ENCODE measurements around the gene CAMSAP2.

The CAMSAP2 gene

DNA sequence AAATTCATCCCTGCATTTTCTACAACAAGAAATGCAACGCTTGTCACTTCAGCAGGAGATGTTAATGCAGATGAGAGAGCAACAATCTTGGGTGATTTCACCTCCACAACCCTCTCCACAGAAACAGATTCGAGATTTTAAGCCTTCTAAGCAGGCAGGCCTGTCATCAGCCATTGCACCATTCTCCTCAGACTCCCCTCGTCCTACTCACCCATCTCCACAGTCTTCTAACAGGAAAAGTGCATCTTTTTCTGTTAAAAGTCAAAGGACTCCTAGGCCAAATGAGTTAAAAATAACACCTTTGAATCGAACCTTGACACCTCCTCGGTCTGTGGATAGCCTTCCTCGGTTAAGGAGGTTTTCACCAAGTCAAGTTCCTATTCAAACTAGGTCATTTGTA lies 110.7 kb downstream of the CAMSAP2 start:
- DNase-seq, result no peak

DNA sequence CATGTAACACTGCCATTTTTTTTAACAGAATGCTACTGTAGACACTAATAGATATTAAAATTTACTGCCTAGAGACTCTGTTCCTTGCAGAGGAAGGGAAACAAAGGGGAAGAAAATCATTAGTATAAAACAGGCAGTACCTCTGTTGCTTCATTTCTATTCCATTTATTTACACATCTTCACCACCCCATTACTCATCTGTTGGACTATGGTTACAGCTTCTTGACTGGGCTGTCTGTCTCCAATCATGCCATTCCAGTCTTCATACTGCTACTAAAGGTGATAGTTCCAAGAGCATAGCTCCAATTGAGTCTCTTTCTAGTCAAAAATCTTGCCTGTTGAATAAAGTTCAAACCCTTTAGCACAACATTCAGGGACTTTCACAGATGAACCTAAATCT lies 111.9 kb downstream of the CAMSAP2 start:
- DNase-seq, result no peak

DNA sequence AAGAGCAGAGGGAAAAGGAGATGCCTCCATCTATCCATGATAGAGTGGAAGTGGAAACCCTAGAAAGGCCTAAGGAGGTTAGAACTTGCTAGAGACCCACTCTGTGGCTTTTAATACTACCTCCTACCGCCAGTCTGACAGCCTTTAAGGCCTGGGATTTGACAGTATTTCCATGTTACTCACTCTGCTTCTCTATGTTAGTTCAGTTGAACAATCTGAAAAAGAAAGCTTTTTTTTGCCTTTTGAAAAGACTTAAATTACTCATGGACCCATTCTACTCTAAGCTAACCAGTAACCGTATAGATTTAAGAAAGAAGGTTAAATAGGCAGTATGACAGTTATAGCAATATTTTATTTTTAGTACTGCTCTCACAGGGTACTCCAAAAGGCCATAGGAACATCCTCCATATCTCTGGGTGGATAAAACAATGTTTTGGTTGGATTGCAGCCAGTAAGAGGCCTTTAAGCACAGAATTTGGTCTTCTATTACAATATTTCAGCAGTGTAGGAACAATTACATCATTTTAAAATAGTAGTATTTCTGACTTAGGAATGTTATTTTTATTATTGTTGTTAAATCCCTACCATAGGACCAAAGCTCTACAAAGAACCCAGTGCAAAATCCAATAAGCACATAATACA lies 118.1 kb downstream of the CAMSAP2 start:
- no peak for DNase-seq

DNA sequence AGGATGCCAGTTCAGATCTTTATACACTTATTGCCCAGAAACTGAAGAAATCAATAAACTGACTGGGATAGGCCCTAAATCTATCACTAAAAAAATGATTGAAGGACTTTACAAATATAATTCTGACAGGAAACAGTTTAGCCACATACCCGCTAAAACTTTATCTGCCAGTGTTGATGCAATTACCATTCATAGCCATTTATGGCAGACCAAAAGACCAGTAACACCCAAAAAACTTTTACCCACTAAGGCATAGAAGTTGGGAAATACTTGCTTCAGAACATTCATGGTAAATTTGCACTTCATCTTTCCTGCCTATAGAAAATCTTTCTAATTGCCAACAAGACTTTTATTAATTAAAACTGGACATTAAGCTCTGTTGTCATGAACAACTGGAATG lies 119.1 kb downstream of the CAMSAP2 start:
- DNase-seq, result no peak

DNA sequence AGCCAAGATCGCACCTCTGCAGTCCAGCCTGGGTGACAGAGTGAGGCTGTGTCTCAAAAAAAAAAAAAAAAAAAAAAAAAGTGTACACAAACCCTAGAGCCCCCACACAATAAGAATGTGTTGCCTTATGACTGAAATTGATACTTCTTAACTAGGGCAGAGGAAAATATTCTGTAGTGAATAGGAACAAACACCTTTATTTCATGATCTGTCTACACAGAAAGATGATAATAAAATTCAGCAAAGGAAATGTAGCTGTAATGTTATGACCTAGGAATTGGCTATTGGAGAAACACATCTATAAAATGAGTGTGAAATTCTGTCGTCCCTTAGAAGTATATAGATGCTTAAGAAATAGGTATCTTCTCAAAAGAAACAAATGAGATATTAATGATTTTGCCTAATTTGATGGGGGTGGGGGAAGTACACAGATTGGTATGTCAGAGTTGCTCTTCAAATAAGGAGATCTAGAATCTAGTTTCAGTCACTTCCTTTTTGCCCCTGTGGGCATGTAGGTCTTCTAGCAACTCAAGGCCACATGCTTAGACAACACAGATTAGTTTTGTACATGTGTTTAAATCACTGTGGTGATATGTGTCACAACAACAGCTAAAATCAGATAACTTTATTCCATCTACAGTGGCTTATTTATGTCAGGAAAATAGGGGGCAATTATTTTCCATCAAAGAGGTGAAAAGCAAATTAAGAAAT lies 123.4 kb downstream of the CAMSAP2 start:
- DNase-seq, result no peak

DNA sequence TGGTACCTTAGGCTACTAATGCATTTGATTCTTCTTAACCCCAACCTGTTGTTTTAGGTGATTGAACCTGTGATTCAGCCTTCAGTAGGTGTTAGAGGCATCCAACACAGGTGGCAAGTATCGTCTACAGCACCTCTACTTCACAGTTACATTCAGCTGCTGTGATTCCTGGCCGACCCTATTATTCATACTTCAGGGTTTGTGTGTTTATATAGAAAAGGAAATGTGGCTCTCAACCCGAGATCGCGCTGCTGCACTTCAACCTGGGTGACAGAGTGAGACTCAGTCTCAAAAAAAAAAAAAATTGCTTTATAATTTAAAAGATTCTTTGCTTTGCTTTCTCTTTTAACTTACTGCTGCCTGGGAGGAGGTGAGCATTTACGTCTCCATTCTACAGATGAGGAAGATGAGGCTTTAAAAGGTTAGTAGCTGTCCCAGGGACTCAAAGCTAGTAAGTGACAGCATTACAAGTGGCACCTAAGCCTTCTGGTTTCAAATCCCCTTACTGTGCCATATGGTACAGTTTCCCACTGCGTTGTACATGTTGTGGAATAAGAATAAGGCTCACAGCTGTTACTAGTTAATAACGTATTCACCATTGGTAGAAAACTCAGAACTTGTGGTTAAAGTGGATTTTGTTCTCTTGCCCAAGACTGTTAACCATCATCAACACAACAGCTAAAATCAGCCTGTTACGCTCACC lies 124.2 kb downstream of the CAMSAP2 start:
- no peak for DNase-seq

DNA sequence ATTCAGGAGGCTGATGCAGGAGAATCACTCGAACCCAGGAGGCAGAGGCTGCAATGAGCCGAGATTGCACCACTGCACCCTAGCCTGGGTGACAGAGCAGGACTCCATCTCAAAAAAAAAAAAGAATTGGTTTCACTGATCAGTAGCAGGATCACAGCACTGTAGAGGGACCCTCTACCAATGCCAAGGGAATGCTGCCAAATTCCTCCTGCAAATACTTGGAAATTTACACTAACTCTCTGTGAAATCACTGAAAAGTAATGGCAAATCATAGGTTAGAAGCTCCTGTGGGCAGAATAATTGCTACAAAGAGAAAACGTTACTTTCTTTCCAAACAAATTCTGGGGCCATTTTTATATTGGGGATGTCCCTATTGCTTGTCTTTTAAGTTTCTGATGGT lies 127.4 kb downstream of the CAMSAP2 start:
- no peak for DNase-seq

DNA sequence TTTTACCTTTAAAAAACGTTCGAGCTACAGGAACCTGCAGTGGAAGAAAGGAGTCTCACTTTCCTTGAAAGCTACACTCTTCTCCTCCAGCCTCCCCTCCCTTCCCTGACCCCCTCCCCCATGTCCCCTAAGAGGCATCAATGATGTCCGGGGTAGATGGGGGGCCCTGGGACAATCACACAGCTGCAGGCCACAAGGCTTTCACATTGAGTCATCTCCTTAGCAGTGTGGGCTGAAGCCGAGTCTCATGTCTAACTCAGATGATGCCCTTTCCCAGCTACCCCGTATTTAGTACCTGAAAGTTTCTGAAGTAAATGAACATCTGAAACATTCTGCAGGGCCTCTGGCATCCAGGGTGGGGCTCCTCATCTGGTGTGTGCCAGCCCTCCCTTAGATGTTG lies 127.8 kb downstream of the CAMSAP2 start:
- no peak for DNase-seq

DNA sequence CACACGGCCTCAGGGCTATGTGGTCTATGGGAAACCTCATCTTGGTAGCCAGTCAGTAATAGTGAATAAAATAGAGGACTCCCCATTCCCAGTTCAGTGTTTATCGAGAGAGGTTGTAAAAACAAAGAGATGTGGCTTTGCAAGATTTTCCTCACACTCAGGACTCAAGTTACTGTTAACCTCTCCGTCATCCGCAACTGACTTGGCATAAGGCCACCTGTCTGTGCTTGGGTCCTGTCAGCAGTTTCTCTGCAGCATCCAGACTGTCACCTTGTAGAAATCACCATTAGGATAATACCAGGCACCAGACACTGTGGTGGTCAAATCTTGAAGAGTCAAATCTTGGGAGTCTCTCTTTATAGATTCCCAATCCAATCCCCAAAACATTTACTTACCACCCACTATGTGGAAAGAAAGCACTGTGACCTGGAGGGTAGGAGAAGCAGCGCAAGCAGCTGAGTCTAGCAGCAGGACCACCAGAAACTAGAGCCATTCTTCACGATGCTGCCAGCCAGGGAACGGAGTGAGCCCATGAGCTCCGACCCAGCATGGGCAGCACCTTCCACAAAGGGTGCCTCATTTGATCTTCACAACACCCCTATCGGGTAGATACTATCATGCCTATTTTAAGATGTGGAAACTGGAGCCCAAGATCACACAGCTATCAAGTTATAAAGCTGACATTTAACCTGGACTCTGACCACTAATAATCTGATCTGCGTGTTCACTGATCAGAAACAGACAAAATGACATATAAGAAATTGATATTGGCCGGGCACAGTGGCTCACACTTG lies 128.5 kb downstream of the CAMSAP2 start:
- no peak for DNase-seq

DNA sequence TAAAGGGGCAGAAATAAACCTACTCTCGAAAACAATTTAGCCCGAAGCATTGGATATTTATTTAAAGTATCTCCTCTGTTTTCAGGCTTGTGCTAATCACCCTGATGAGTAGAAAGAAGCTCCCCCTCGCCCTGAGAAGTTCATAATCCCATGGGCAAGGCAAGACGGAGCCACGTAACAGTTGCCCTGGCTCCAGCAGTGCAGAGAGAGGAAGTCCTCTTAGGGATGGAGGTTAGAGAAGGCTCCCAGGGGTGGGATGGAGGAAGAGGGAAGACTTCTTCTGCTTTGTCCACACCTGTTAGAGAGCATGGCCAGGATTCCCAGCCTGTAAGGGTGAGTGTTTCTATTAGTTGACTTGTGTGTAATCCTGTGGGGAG lies 130.7 kb downstream of the CAMSAP2 start:
- DNase-seq, result no peak

DNA sequence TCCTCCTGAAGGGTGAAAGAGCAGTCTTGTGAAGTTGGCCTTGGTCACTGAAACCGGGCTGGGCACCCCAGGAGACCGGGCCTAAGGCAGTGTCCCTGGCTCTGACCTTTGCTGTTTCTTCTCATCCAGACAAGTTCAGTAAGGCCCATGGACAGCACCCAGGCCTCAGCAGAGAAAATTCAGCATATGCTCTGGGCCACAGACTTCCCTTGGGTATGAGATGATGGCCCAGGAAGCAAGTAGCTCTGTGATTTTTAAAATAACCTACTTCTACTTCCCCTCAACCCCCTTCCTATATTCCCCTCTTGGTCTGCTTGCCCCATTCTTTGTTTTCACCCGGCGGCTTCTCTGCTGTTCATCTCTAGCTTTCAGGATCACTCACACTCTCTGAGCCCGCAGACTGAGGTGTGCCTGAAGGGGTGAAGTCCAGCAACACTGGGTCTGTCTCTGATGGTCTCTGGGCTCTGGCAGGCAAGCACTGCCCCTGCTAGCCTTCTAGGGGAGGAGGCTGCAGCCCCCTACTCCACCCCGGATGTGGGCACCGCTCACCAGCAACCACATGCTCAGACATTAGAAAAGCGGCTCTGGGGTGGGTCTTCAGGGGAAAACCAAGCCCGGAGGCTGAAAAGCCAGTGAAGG lies 131.2 kb downstream of the CAMSAP2 start:
- no peak for DNase-seq

DNA sequence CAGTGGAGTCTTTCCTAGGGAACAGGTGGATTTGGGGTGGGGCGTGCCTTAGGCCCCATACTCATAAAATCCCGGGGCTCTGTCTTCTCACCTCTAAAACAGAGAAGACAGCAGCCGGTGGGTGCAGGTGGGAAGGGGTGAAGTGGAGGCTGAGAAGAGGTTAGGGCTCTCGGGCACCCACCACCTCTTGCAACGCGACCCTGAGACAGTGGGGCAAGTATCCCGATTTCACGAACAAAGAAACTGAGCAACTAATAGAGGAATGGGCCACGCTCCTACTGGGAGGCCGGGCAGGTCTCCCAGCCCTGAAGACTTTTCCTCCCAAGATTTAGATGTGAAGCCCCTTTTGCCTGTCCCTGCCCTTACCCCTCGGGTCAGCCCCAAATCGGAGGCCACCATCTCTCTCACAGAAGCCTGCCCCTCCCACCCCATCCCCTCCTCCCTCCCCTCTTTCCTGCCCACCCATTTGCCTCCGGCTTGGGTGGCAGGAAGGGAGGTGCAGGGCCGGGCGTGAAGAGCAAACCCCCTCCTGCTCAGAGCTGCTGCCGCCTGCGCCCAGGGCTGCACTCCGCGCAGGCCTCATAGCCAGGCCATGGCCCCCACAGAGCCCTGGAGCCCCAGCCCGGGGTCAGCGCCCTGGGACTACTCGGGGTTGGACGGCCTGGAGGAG lies 133.9 kb downstream of the CAMSAP2 start, which contains the start of gene GPR25:
GPR25 (plus strand) TSS at position 536 of the 670 bp plus-strand sequence; CDS start at position 593, 57 bp downstream.
- no peak for DNase-seq

DNA sequence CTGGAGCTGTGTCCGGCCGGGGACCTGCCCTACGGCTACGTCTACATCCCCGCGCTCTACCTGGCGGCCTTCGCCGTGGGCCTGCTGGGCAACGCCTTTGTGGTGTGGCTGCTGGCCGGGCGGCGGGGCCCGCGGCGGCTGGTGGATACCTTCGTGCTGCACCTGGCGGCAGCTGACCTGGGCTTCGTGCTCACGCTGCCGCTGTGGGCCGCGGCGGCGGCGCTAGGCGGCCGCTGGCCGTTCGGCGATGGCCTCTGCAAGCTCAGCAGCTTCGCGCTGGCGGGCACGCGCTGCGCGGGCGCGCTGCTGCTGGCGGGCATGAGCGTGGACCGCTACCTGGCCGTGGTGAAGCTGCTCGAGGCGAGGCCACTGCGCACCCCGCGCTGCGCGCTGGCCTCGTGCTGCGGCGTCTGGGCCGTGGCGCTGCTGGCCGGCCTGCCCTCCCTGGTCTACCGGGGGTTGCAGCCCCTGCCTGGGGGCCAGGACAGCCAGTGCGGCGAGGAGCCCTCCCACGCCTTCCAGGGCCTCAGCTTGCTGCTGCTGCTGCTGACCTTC lies 134.5 kb downstream of the CAMSAP2 start:
- peak; percentile 83 for DNase-seq

DNA sequence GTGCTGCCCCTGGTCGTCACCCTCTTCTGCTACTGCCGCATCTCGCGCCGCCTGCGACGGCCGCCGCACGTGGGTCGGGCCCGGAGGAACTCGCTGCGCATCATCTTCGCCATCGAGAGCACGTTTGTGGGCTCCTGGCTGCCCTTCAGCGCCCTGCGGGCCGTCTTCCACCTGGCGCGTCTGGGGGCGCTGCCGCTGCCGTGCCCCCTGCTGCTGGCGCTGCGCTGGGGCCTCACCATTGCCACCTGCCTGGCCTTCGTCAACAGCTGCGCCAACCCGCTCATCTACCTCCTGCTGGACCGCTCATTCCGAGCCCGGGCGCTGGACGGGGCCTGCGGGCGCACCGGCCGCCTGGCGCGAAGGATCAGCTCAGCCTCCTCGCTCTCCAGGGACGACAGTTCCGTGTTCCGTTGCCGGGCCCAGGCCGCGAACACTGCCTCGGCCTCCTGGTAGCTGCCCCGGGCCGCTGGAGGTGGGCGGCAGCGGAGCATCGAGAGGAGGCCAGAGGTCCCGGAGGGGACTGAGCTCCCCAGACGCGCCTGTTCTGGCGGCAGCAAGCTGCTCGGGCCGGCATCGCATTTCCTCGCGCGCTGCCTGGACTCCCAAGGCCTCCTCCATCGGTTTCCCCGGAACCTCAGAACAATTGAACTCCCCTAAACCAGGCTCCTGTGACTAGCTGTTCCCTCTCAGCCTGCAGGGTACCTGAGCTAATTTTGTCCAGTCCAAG lies 135.1 kb downstream of the CAMSAP2 start:
- DNase-seq, result peak; percentile 84

DNA sequence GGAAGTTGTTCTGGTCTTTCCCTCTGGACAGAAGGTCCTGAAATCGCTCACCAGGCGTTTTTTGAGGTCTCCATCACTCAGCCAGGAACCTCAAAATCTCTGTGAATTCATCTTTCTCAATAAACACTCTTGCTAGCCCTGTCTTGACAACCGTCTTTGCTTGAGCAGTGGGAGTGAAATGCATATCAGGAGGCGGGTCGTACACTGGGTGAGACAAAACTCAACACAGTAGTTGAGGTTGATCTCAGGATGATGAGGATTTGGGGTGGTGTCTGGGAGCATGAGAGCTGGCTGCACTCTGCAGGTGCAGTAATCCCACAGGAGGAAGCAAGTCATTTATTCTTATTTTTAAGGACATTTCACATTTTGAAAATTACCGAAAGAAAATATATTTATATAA lies 136.0 kb downstream of the CAMSAP2 start:
- no peak for DNase-seq

DNA sequence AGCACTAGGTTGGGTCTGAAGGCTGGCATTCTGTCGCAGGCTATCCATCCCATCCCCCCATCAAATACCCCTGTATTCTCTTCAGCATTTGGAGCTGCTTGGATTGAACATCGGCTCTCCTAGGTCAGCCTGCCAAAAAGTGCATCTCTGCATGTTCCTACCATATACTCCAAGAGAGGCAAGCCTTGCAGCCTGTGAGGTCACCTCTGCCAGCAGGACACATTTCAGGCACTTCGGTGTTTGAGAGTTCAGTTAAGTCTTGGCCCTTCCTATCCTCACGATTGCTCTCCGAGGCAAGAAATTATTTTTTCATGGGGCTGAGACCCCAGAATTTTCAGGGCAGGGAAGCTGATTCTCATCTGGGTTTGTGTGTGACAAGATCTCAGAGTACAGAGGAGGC lies 136.7 kb downstream of the CAMSAP2 start:
- DNase-seq, result no peak

DNA sequence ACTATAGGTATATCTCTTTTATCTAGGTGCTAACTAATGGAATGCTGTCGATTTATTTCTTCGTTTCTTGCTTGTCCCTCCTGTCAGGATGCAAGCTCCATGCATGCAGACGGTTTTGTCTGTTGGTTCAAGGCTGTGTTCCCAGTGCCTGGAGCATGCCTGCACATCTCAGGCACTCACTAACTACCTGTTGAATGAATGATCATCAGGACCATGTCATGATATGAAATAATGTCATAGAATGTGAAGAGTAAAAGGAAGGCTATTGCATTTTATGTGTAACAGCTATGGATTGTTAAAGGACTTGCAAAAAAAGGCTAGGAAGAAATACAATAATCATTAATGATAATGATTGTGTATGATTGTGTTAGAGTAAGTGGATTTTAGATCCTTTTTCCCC lies 138.3 kb downstream of the CAMSAP2 start:
- no peak for DNase-seq

DNA sequence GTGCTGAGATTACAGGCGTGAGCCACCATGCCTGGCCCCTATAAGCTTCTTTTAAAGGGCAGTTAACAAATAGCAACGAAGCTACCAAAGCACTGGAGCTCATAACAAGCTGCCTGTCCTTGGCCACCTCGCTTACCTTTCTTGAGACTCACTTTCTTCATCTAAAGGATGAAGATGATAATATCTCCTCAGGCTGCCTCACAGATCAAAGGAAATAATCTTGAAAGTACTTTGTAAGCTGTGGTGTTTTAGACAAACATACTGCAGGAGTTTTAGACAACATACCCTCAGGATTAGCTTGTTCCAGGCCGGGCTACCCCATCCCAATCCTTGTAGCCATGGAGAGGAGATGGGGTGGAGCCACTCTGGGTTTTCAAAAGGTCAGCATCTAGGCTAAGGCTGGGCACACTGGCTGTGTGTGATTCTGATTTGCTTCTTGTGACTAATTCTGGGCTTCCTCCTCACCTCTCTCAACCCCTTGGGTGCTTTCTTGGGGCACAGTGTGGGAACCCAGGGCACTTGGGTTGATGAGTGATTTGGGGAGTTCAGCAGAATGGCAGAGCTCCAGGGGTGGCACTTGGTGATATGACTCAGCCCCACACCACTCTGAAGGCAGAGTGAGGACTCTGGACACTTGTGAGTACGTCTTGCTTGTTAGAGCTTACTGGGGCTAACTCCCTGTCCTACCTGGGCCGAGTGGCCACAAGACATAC lies 139.3 kb downstream of the CAMSAP2 start:
- no peak for DNase-seq

DNA sequence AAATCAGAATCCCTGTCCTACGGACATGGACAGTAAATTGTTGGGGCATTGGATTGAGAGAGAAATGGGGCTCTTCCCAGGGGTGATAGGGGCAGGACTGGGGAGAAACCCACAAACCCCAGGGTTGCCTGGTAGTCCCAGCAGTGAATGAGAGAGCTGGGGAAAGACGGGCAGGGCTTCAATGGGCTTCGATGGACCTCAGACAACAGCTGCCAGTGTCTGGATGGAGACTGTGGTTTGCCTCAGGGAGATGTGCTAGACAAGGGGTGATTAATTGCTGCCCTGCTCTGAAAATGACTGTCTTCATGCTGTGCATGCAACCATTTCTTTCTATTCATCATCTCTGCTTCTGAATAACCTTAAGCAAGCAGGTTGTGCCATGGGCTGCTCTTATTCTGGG lies 141.5 kb downstream of the CAMSAP2 start:
- no peak for DNase-seq

DNA sequence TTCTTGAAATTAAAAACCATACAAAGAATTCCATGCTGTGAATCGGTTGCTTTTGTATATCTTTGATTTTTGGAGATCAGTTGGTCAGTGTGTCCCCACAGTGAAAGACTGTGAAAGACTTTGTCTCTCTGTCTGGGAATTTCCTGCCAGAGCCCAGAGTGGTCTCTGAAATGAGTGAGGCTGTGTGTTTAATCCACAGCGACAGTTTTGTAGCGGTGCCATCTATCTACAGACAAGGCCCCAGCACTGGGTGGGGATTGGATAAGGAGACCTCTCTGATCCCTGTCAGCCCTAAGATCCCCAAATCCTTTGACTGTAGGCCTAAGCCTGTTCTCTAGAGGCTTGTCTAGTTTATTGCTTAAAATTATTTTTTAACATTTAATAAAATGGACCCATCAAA lies 144.4 kb downstream of the CAMSAP2 start:
- no peak for DNase-seq
